H1 (cell line): Measurements from ENCODE around the gene CCDC63. TPM values are rescaled to one million over a fixed set of nuclear protein-coding genes. Genes with fewer than 3 reads are reported as not detected.
A peak's percentile ranks its signal among the peaks of the same experiment; 100 is the strongest.

ENCODE experiments used
- CTCF ChIA-PET: fragments of 300-600 bp; sonication (Branson Sonifier 250); formaldehyde crosslinking; loops from one replicate; lab custom pipeline; 2021; ENCODE audit not compliant: partially characterized antibody; lab: Charles Lee
- POLR2A ChIA-PET: fragments of 300-600 bp; sonication (Branson Sonifier 250); formaldehyde crosslinking; loops from one replicate; lab custom pipeline; 2021; ENCODE audit warnings: inconsistent platforms; ENCODE audit not compliant: partially characterized antibody; lab: Charles Lee
- DNase-seq, 2 experiments: peaks; one replicate each; pipeline versions ENCODE4 v3.0.0 to v3.0.0-alpha.2; 2010 to 2022; ENCODE audit warnings: low spot score in 2 of 2, low read depth in 1 of 2, mixed read lengths in 1 of 2
- FAIRE-seq: peaks from 2 replicates; lab custom pipeline; 2011; peaks lifted over from hg19 to GRCh38; lab: Jason Lieb, UNC
- H2AFZ ChIP-seq: 2 replicates; pipeline ENCODE4 v1.8.1; 2012; ENCODE audit warnings: low read length, inconsistent platforms
- H2AK5ac ChIP-seq: 2 replicates; pipeline ENCODE4 v1.6.1; 2013; ENCODE audit warnings: low read depth, low read length
- H2BK120ac ChIP-seq: replicated peaks from 2 replicates; pipeline ENCODE3; 2013; ENCODE audit warnings: low read depth, low read length, inconsistent platforms
- H2BK12ac ChIP-seq: 2 replicates; pipeline ENCODE4 v1.6.1; 2013; ENCODE audit warnings: low read depth, low read length
- H2BK15ac ChIP-seq: 2 replicates; pipeline ENCODE4 v1.6.1; 2013; ENCODE audit warnings: low read length
- H2BK20ac ChIP-seq: 2 replicates; pipeline ENCODE4 v1.6.1; 2013; ENCODE audit warnings: low read length
- H2BK5ac ChIP-seq: 2 replicates; pipeline ENCODE4 v1.6.1; 2013; ENCODE audit warnings: low read depth, low read length
- H3K14ac ChIP-seq: 2 replicates; pipeline ENCODE4 v1.6.1; 2013; ENCODE audit warnings: inconsistent platforms; ENCODE audit not compliant: insufficient read length
- H3K18ac ChIP-seq: 2 replicates; pipeline ENCODE4 v1.6.1; 2013; ENCODE audit warnings: low read length; ENCODE audit errors: extremely low read depth
- H3K23ac ChIP-seq: 2 replicates; pipeline ENCODE4 v1.6.1; 2013; ENCODE audit warnings: inconsistent platforms; ENCODE audit not compliant: insufficient read length
- H3K23me2 ChIP-seq: 2 replicates; pipeline ENCODE4 v1.6.1; 2013; ENCODE audit warnings: low read depth, low read length
- H3K27ac ChIP-seq: 2 replicates; pipeline ENCODE4 v1.6.1; 2011; ENCODE audit warnings: low read depth, low read length, inconsistent platforms
- H3K27me3 ChIP-seq, 4 experiments: replicated peaks in 1 of 4; 1 replicate in 1 of 4; 2 replicates in 3 of 4; pipeline versions ENCODE4 v1.6.1 to v1.8.1; 2011 to 2013; ENCODE audit warnings: low read length in 3 of 4, mild to moderate bottlenecking in 3 of 4, inconsistent platforms in 2 of 4, mixed read lengths in 2 of 4, moderate library complexity in 1 of 4; ENCODE audit not compliant: control insufficient read depth in 3 of 4, insufficient read depth in 3 of 4; ENCODE audit errors: extremely low read depth in 1 of 4
- H3K36me3 ChIP-seq, 4 experiments: 2 replicates each; pipeline versions ENCODE4 v1.6.1 to v1.8.1; 2011 to 2013; ENCODE audit warnings: mild to moderate bottlenecking in 4 of 4, low read length in 3 of 4, moderate library complexity in 2 of 4, control low read depth in 1 of 4, inconsistent platforms in 1 of 4; ENCODE audit not compliant: insufficient read depth in 4 of 4, control insufficient read depth in 2 of 4
- H3K4ac ChIP-seq: replicated peaks from 2 replicates; pipeline ENCODE3; 2013; ENCODE audit warnings: low read length, low read depth, mixed read lengths, inconsistent platforms; ENCODE audit not compliant: insufficient read length
- H3K4me1 ChIP-seq, 4 experiments: replicated peaks in 1 of 4; 1 replicate in 1 of 4; 2 replicates in 3 of 4; pipeline versions ENCODE4 v1.6.1 to v1.8.1; 2011 to 2013; ENCODE audit warnings: low read length in 3 of 4, inconsistent platforms in 2 of 4, mixed read lengths in 1 of 4; ENCODE audit not compliant: insufficient read depth in 4 of 4, control insufficient read depth in 3 of 4
- H3K4me2 ChIP-seq, 2 experiments: 2 replicates each; pipeline versions ENCODE4 v1.6.1 to v1.8.1; 2011 to 2013; ENCODE audit warnings: low read depth in 2 of 2, low read length in 2 of 2, control low read depth in 1 of 2, inconsistent platforms in 1 of 2, mild to moderate bottlenecking in 1 of 2; ENCODE audit not compliant: insufficient read depth in 1 of 2
- H3K4me3 ChIP-seq, 4 experiments: fragments of 200-600, 300-600 bp in 1 of 4; sonication (generic), shearing (Covaris generic), sonication (Bioruptor Twin) in 1 of 4; 2 replicates each; pipeline versions ENCODE4 v1.5.1 to v1.8.1; 2011 to 2016; ENCODE audit warnings: low read length in 4 of 4, low read depth in 3 of 4, control low read depth in 2 of 4, inconsistent platforms in 2 of 4, mild to moderate bottlenecking in 2 of 4, mixed read lengths in 1 of 4, moderate library complexity in 1 of 4; ENCODE audit not compliant: insufficient read depth in 2 of 4; ENCODE audit errors: extremely low read depth in 1 of 4
- H3K56ac ChIP-seq: replicated peaks from 2 replicates; pipeline ENCODE3; 2013; ENCODE audit warnings: low read depth, mild to moderate bottlenecking, mixed read lengths, low read length, inconsistent platforms; ENCODE audit not compliant: insufficient read length
- H3K79me1 ChIP-seq: 2 replicates; pipeline ENCODE4 v1.6.1; 2013; ENCODE audit warnings: low read depth, low read length, control low read depth
- H3K79me2 ChIP-seq, 2 experiments: 2 replicates each; pipeline versions ENCODE4 v1.6.1 to v1.8.1; 2012 to 2013; ENCODE audit warnings: low read length in 2 of 2, mild to moderate bottlenecking in 2 of 2, inconsistent platforms in 1 of 2; ENCODE audit not compliant: insufficient read depth in 2 of 2, control insufficient read depth in 1 of 2
- H3K9ac ChIP-seq, 4 experiments: replicated peaks in 1 of 4; 1 replicate in 1 of 4; 2 replicates in 3 of 4; pipeline versions ENCODE4 v1.6.1 to v1.8.1; 2011 to 2013; ENCODE audit warnings: low read depth in 3 of 4, low read length in 3 of 4, control low read depth in 2 of 4, mild to moderate bottlenecking in 2 of 4, moderate library complexity in 2 of 4, inconsistent platforms in 1 of 4; ENCODE audit errors: extremely low read depth in 1 of 4
- H3K9me3 ChIP-seq, 2 experiments: 2 replicates each; pipeline versions ENCODE4 v1.6.1 to v1.8.1; 2012 to 2013; ENCODE audit warnings: mild to moderate bottlenecking in 2 of 2, moderate library complexity in 2 of 2, control low read depth in 1 of 2, inconsistent platforms in 1 of 2, low read depth in 1 of 2, low read length in 1 of 2, mixed read lengths in 1 of 2; ENCODE audit not compliant: insufficient read depth in 2 of 2
- H4K20me1 ChIP-seq, 2 experiments: replicated peaks in 1 of 2; 2 replicates each; pipeline versions ENCODE3 to v1.8.1; 2011 to 2013; ENCODE audit warnings: inconsistent platforms in 2 of 2, low read length in 2 of 2, mild to moderate bottlenecking in 1 of 2; ENCODE audit not compliant: insufficient read depth in 2 of 2, control insufficient read depth in 1 of 2
- H4K5ac ChIP-seq: 2 replicates; pipeline ENCODE4 v1.6.1; 2013; ENCODE audit warnings: low read length, low read depth, mixed read lengths, inconsistent platforms; ENCODE audit not compliant: insufficient read length
- H4K8ac ChIP-seq: 2 replicates; pipeline ENCODE4 v1.8.0; 2013; ENCODE audit warnings: mild to moderate bottlenecking, moderate library complexity, low read length, inconsistent platforms; ENCODE audit not compliant: insufficient read depth; ENCODE audit errors: extremely low read depth
- H4K91ac ChIP-seq: replicated peaks from 2 replicates; pipeline ENCODE3; 2013; ENCODE audit warnings: low read length, mixed read lengths, inconsistent platforms; ENCODE audit not compliant: insufficient read length
- BCL11A ChIP-seq, 2 experiments: IDR thresholded peaks; one replicate each; pipeline ENCODE4 v1.6.1; 2011; ENCODE audit warnings: low read depth in 2 of 2, low read length in 2 of 2, mild to moderate bottlenecking in 2 of 2
- HDAC6 ChIP-seq: IDR thresholded peaks from one replicate; pipeline ENCODE4 v1.7.1; 2012; ENCODE audit warnings: low read depth, mild to moderate bottlenecking, inconsistent platforms, low read length, moderate library complexity
- KDM1A ChIP-seq: fragments of 200-600, 300-600 bp; sonication (generic); IDR thresholded peaks from 2 replicates; pipeline ENCODE4 v1.7.1; 2016; ENCODE audit warnings: mild to moderate bottlenecking, low read length, borderline replicate concordance
- POLR2A ChIP-seq, 2 experiments: IDR thresholded peaks; 1 replicate in 1 of 2; 2 replicates in 1 of 2; pipeline ENCODE4 v1.6.1; 2011; ENCODE audit warnings: low read depth in 2 of 2, low read length in 2 of 2, mild to moderate bottlenecking in 2 of 2; ENCODE audit errors: control extremely low read depth in 1 of 2
- SIRT6 ChIP-seq: IDR thresholded peaks from one replicate; pipeline ENCODE4 v1.7.1; 2012; ENCODE audit warnings: low read length, inconsistent platforms
- SIX5 ChIP-seq: IDR thresholded peaks from 2 replicates; pipeline ENCODE4 v1.6.1; 2011; ENCODE audit warnings: mild to moderate bottlenecking, low read depth, low read length
- WGBS, 2 experiments: shearing (Covaris generic) in 1 of 2; methylation state at CpG; one replicate each; pipeline versions ENCODE4 v1.1.6 to v1.1.7; 2013 to 2015; ENCODE audit warnings: low lambda C conversion rate in 2 of 2, mixed read lengths in 2 of 2, inconsistent platforms in 1 of 2, low coverage in 1 of 2, missing lambda C conversion rate in 1 of 2; ENCODE audit not compliant: insufficient replicate concordance in 2 of 2, insufficient coverage in 1 of 2, insufficient read length in 1 of 2; ENCODE audit errors: extremely low coverage in 1 of 2, missing lambda C conversion rate in 1 of 2; 5-methylcytosine and 5-hydroxymethylcytosine counted together
- polyA plus RNA-seq, 7 experiments: library from polyadenylated mRNA; depleted of rRNA in 3 of 7; stranded (reverse) in 5 of 7; unstranded in 2 of 7; fragments of >200 nt in 5 of 7; fragments of 200-250 nt in 2 of 7; gene quantifications; 1 replicate in 5 of 7; 2 replicates in 1 of 7; 4 replicates in 1 of 7; pipeline versions ENCODE4 v1.2.1 to v1.2.3, GENCODE V29; 2011 to 2013; ENCODE audit warnings: missing spikeins in 2 of 7, mixed read lengths in 2 of 7
- total RNA-seq: library from RNA; stranded (reverse); fragmentation: NEBNext Ultra II Directional; extraction: Animal tissue kit (Norgen Biotek cat#: 25700); gene quantifications from 2 replicates; pipeline ENCODE4 v1.2.1, GENCODE V29; 2021

The CCDC63 gene
- total and polyA plus RNA-seq, 2 of the 8 experiments (the other 6 are each of a cell fraction or from before 2014, with no cell fraction given) = 0.42 to 0.93 TPM

DNA sequence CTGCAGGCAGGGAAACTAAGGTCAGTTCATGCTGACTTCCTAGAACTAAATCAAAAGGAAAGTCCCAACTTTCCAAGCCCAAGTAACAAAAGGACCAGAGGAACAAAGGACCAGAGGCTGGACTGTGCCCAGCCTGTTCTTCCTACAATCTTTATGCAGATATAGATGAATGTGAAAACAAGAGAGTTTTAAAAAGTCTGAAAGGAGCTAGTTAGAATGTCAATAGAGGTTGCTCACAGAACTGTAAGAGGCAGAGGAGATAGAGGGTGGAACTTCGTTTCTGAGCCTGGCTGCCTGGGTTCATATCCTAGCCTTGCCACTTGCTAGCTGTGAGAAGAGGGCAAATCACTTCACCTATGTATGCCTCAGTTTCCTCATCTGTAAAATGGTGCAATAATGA, 30.0 kb upstream of the CCDC63 start:
- H2BK15ac ChIP-seq = no peak overlapping the region
- H3K4me1 ChIP-seq = peaks cover 7 to 24% (median 11%) of the 10 kb centered on the region in 4 experiments
- H3K4me3 ChIP-seq = no peak overlapping the region
- no peak overlapping the region for H4K5ac ChIP-seq
- WGBS, 2 experiments = 0% methylated on average over 1 of the region's 1 CpG; no CpG with 5 or more reads in 1 of the 2 experiments
- peaks cover 0 to 2% of the 10 kb centered on the region in 2 experiments for H4K20me1 ChIP-seq
- peaks cover 3 to 29% (median 24%) of the 10 kb centered on the region in 4 experiments; a peak in 6 of 7 replicates for H3K27me3 ChIP-seq
- FAIRE-seq = no peak
- no peaks in the 10 kb centered on the region for H3K36me3 ChIP-seq
- H3K23ac ChIP-seq = no peak overlapping the region
- H3K79me1 ChIP-seq = no peaks in the 10 kb centered on the region
- H3K9me3 ChIP-seq = no peaks in the 10 kb centered on the region
- no peak overlapping the region for H2BK12ac ChIP-seq
- H3K23me2 ChIP-seq = no peaks in the 10 kb centered on the region; the same call in 1 of the 2 replicates
- no peak overlapping the region for H2AFZ ChIP-seq
- no peak overlapping the region for H3K27ac ChIP-seq
- no peaks in the 10 kb centered on the region for H3K79me2 ChIP-seq
- no peak overlapping the region for H2AK5ac ChIP-seq
- no peak overlapping the region for H3K9ac ChIP-seq
- 0 out of 2 replicates have a peak overlapping the region, but pooled peaks have one; percentile 18 for H2BK5ac ChIP-seq
- H3K4me2 ChIP-seq = peak overlapping the region; percentile 39 to 55
- H3K56ac ChIP-seq = no peak overlapping the region
- H3K18ac ChIP-seq = no peak overlapping the region
- H3K4ac ChIP-seq = no peak overlapping the region
- no peak overlapping the region for H3K14ac ChIP-seq
- no peak for DNase-seq
- no peak overlapping the region for H4K8ac ChIP-seq
- no peak overlapping the region for H4K91ac ChIP-seq
- no peak for TF ChIP-seq BCL11A (IDR thresholded peaks at IDR 0.05; ENCODE audit: low read depth in 2 of 2, low read length in 2 of 2)
- TF ChIP-seq SIRT6 = no peak
- TF ChIP-seq HDAC6 = no peak
- TF ChIP-seq POLR2A (IDR thresholded peaks at IDR 0.05; ENCODE audit: control extremely low read depth in 1 of 2, low read depth in 2 of 2, low read length in 2 of 2) = no peak
- no peak for TF ChIP-seq SIX5
- TF ChIP-seq KDM1A = no peak; the same call in 1 of the 2 replicates
- TF ChIP-seq, all 59 proteins: peak for 0
- CTCF ChIA-PET = interaction anchor here (0.8 to 3.6 kb wide), 2 partner anchors 11 to 75 kb away, joined by 4 to 30 read pairs; no protein-coding TSS in a partner anchor
- Histone ChIP-seq H2BK20ac (no peak overlapping the region), H2BK120ac (no peak overlapping the region)
- POLR2A ChIA-PET = no interaction called here
